PC-3 (cell line): ENCODE data around the gene CEP97.

Experiments used
- CTCF ChIP-seq: fragments of 300-600 bp; sonication (generic); conservative IDR thresholded peaks from 2 replicates; pipeline ENCODE4 v1.5.1; 2017; ENCODE audit warnings: antibody characterized with exemption, low read depth, mild to moderate bottlenecking, low read length
- EZH2 ChIP-seq: fragments of 300-600 bp; sonication (generic); IDR thresholded peaks from one replicate; pipeline ENCODE4 v1.6.1; 2017; ENCODE audit warnings: antibody characterized with exemption, mild to moderate bottlenecking, low read length; ENCODE audit not compliant: unreplicated experiment
- EZH2phosphoT487 ChIP-seq: fragments of 300-600 bp; sonication (generic); IDR thresholded peaks from 2 replicates; pipeline ENCODE4 v1.6.1; 2018; ENCODE audit warnings: mild to moderate bottlenecking, antibody characterized with exemption, low read length, borderline replicate concordance

GRCh38 chr3:101718455-101718854, 6.0 kb upstream of the CEP97 start:
- TF ChIP-seq EZH2 (no peak), CTCF (no peak), EZH2phosphoT487 (no peak)
